Body of pancreas (tissue), 4 donors: ENCODE data around the gene RNPS1.

ENCODE experiments used
- CTCF ChIP-seq, 7 experiments: fragments of 450-650 bp in 4 of 7; fragments of 200-600 bp in 3 of 7; sonication (generic) in 3 of 7; IDR thresholded peaks; one replicate each; pipeline ENCODE4 v1.5.1; 2016 to 2019; ENCODE audit warnings: antibody characterized with exemption in 7 of 7
- POLR2A ChIP-seq, 3 donors: fragments of 450-650 bp; IDR thresholded peaks; one replicate each; pipeline ENCODE4 v1.6.1; 2016; ENCODE audit warnings: antibody characterized with exemption in 3 of 3, mild to moderate bottlenecking in 2 of 3

GRCh38 chr16:2229091-2229490 lies 38.8 kb downstream of the RNPS1 start:
- TF ChIP-seq POLR2A (IDR thresholded peaks at IDR 0.05) (no peak), CTCF (IDR thresholded peaks at IDR 0.05) (no peak)
